ENCODE data around the gene CD6. TPM values are rescaled to one million over a fixed set of nuclear protein-coding genes. Genes with fewer than 3 reads are reported as not detected.

Gene CD6
- total and polyA plus RNA-seq, 2 donors (not counting 3 experiments of a cell fraction or from before 2014, with no cell fraction given) = not detected

- no TSS peak for BruUV-seq (replicated peaks)
- H3K9me1 ChIP-seq (replicated peaks; ENCODE audit: control insufficient read depth, extremely low read depth, insufficient read depth, low read length) = no peaks in the 10 kb centered on the region
- H3K27ac ChIP-seq (ENCODE audit: insufficient read depth, low read depth, low read length) = no peak overlapping the region
- POLR2A ChIA-PET = no interaction called here
- peaks cover 2 to 10% of the 10 kb centered on the region in 2 experiments for H3K27me3 ChIP-seq (ENCODE audit: control insufficient read depth in 2 of 2, insufficient read depth in 2 of 2, low read length in 2 of 2)
- H3K4me3 ChIP-seq (replicated peaks in 1 of 3; ENCODE audit: insufficient read depth in 1 of 3, low read depth in 1 of 3, low read length in 3 of 3) = no peak overlapping the region
- no peak overlapping the region for H2AFZ ChIP-seq (ENCODE audit: low read depth, low read length)
- H3K79me2 ChIP-seq (ENCODE audit: control insufficient read depth, insufficient read depth, low read length) = no peaks in the 10 kb centered on the region
- no peak for FAIRE-seq
- DNase-seq (ENCODE audit: low read depth, low spot score) = no peak
- H3K36me3 ChIP-seq (ENCODE audit: control insufficient read depth in 2 of 2, extremely low read depth in 1 of 2, insufficient read depth in 2 of 2, low read length in 2 of 2) = no peaks in the 10 kb centered on the region
- peaks cover 6% of the 10 kb centered on the region for H3K4me1 ChIP-seq (ENCODE audit: control insufficient read depth, extremely low read depth, insufficient read depth, low read length)
- no peak overlapping the region for H3K9ac ChIP-seq (replicated peaks; ENCODE audit: extremely low read depth, insufficient read depth, low read length)
- no peak overlapping the region for H3K4me2 ChIP-seq (ENCODE audit: insufficient read depth, low read length)
- intact Hi-C loops (cut with micrococcal nuclease) = no loop called here
- dilution Hi-C loops (cut with MboI; ENCODE audit: extremely low pct_ligation_motif_present, low sequenced_read_pairs) = no loop called here
- no peaks in the 10 kb centered on the region for H3K9me3 ChIP-seq (replicated peaks; ENCODE audit: control insufficient read depth, insufficient read depth, low read length)
- CTCF ChIA-PET = interaction anchor here (1.2 kb wide), 1 partner anchor 16 kb away, joined by 3 read pairs; no protein-coding TSS in a partner anchor
- H4K20me1 ChIP-seq (replicated peaks; ENCODE audit: control insufficient read depth, extremely low read depth, insufficient read depth, low read length) = no peaks in the 10 kb centered on the region
- TF ChIP-seq POLR2A (IDR thresholded peaks at IDR 0.05; ENCODE audit: low read depth, low read length) (no peak), MYC (IDR thresholded peaks at IDR 0.05; ENCODE audit: low read depth, low read length) (no peak), FOS (IDR thresholded peaks at IDR 0.05; ENCODE audit: borderline replicate concordance, insufficient read depth, low read length) (no peak), JUN (IDR thresholded peaks at IDR 0.05; ENCODE audit: borderline replicate concordance, insufficient read depth, insufficient read length, low read depth) (no peak), GATA2 (IDR thresholded peaks at IDR 0.05; ENCODE audit: insufficient read depth, insufficient read length, low read depth, low read length) (no peak), EZH2 (IDR thresholded peaks at IDR 0.05; ENCODE audit: borderline replicate concordance, low read depth, low read length, severe bottlenecking) (no peak), POLR2AphosphoS5 (IDR thresholded peaks at IDR 0.05; ENCODE audit: insufficient read depth, low read depth, low read length) (no peak), CTCF (IDR thresholded peaks at IDR 0.05; ENCODE audit: extremely low read depth in 1 of 2, insufficient read depth in 1 of 2, low read depth in 1 of 2, low read length in 2 of 2) (no peak)
- TF ChIP-seq, protein P1, sequence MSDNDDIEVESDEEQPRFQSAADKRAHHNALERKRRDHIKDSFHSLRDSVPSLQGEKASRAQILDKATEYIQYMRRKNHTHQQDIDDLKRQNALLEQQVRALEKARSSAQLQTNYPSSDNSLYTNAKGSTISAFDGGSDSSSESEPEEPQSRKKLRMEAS (IDR thresholded peaks at IDR 0.05; ENCODE audit: insufficient read depth, insufficient read length) = no peak
These were observed 24.7 kb upstream of the CD6 start for GRCh38 chr11:60946601-60947264.
